ENCODE measurements around the gene SGCD.

DNA sequence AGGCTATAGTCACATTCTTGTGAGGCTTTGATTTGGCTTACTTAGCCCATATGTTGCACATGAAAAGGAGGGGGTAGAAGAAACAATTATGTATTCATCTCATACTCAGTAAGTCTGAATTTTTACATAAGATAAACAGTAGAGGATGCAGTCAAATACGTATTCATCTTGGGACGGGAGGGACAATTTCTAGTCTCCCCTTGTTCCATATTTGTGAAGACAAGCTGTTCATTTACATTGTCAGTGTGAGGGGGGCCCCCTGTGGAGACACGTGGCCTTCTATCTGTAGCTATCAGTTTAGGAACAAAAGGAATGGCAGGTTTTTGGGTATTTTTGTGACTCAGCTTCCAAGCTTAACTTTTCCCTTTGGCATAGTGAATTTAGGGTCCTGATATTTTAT is 474.0 kb downstream of the SGCD start:
- TF ChIP-seq EZH2 (IDR thresholded peaks at IDR 0.05) (no peak), FOXP2 (optimal IDR thresholded peaks at IDR 0.05; ENCODE audit: control extremely low read depth, extremely low read length, insufficient read depth) (no peak)
